Gastroesophageal sphincter (tissue), 3 donors: ENCODE results near the gene IGF2BP1.

Source experiments
- CTCF ChIP-seq, 4 experiments: fragments of 200-600 bp in 2 of 4; fragments of 450-650 bp in 2 of 4; sonication (generic) in 1 of 4; IDR thresholded peaks; one replicate each; pipeline ENCODE4 v1.5.1; 2017 to 2019; ENCODE audit warnings: antibody characterized with exemption in 4 of 4, mild to moderate bottlenecking in 2 of 4, moderate library complexity in 2 of 4
- POLR2A ChIP-seq, 2 donors: fragments of 450-650 bp; IDR thresholded peaks; one replicate each; pipeline ENCODE4 v1.6.1; 2017; ENCODE audit warnings: antibody characterized with exemption in 2 of 2, mild to moderate bottlenecking in 2 of 2, moderate library complexity in 1 of 2

DNA sequence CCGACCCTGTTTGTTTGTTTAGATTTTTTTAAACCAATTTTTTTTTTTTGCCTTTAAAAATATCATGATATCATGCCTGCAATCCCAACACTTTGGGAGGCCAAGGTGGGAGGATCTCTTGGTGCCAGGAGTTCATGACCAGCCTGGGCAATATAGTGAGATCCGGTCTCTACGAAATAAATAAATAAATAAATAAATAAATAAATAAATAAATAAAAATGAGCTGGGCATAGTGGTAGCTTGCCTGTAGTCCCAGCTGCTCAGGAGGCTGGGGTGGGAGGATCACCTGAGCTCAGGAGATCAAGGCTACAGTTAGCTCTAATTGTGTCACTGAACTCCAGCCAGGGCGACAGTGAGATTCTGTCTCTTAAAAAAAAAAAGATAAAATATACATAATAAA lies 8.1 kb upstream of the IGF2BP1 start:
- TF ChIP-seq CTCF (IDR thresholded peaks at IDR 0.05) (no peak), POLR2A (IDR thresholded peaks at IDR 0.05) (no peak)
